Uterus (tissue), 2 donors: Measurements from ENCODE around the gene CADPS2.

Experiments
- CTCF ChIP-seq, 4 experiments: fragments of 200-600 bp in 2 of 4; fragments of 450-650 bp in 2 of 4; sonication (generic) in 2 of 4; IDR thresholded peaks; one replicate each; pipeline ENCODE4 v1.5.1; 2016 to 2019; ENCODE audit warnings: antibody characterized with exemption in 4 of 4, mild to moderate bottlenecking in 2 of 4, moderate library complexity in 1 of 4
- POLR2A ChIP-seq, 2 donors: fragments of 450-650 bp; IDR thresholded peaks; one replicate each; pipeline ENCODE4 v1.6.1; 2016; ENCODE audit warnings: antibody characterized with exemption in 2 of 2, mild to moderate bottlenecking in 1 of 2, moderate library complexity in 1 of 2

DNA sequence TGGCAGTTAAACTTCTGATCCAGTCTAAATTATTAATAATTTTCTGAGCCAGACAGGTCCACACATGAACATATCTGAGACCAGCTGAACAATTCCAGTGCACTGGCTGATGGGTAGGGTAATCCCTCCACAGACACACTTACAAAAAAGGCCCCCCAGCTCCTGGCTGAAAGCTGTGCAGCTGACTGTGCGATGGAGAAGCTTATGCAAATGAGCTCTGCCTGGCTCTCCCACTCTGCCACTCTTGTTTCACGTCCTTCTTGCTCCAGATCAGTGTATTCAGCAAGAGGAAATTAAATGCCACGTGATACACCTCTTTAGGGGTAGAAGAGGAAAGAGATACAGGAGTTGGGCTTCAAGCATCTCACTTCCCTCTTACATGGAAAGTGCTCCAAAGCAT lies 505.3 kb downstream of the CADPS2 start:
- no peak for TF ChIP-seq CTCF (IDR thresholded peaks at IDR 0.05)
- no peak for TF ChIP-seq POLR2A (IDR thresholded peaks at IDR 0.05)
